Activated CD4-positive, alpha-beta T cell treated with anti-CD3 and anti-CD28 coated beads, Interleukin-2, amount 50 U/mL, for 16 hours (primary cell): Measurements from ENCODE around the gene HEMK1.

Source experiments
- DNase-seq: peaks from one replicate; pipeline ENCODE4 v3.0.0-alpha.2; 2020

Gene HEMK1

DNA sequence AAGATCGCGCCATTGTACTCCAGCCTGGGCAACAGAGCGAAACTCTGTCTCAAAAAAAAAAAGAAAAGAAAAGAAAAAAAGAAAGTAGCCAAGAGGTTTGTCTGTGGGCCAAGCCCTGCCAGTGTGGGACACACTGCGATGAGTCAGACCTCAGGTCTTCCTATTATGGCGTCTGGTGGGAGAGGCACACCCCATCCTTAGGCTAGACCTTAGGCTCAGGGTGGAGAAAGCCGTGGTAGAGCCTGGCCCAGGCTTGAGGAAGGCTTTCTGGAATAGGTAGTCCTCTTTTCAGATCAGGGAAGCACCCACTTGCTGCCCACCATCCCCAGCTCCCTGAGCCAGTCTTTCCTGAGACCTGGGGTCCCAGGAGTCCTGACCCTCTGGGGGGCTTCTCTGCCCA, 6.0 kb downstream of the HEMK1 start:
- no peak for DNase-seq

GRCh38 chr3:50577348-50577747, 8.0 kb downstream of the HEMK1 start:
- no peak for DNase-seq

DNA sequence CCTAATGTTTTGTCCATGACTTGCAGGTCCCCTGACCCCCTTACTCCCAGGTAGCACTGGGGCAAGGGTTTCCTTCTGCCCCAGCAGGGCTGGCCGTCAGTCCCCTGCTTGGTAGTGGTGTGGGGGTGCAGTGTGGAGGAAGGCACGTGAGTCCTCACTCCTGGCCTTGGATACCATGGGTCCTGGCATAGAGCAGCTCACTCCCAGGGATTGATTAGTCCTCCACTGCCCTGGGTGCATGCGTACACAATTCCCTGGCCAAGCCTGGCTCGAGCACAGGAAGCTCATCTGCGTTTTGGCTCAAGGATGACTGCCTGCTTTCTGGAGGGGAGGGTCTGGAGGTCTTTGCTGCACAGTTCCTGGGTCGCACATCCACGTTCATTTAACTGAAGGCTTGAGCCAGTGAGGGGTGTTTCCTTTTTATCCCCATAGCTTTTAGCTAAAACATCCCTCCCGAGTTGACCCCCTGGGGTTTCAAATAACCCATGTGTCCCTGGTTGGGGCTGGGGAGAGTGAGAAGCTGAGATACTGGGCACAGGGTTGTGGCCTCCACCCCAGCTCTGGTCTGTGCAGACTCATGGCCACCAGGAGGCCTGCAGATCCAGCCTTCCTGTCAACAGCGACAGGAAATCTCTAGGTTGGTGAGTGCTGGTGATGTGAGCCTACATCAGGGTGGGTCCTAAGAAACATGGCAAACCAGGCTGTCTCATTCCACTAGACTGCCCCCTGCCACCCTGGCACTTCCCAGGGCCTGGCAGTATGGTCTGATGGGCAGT, 11.5 kb downstream of the HEMK1 start:
- DNase-seq, result no peak

GRCh38 chr3:50581459-50581842, 12.1 kb downstream of the HEMK1 start:
- no peak for DNase-seq

DNA sequence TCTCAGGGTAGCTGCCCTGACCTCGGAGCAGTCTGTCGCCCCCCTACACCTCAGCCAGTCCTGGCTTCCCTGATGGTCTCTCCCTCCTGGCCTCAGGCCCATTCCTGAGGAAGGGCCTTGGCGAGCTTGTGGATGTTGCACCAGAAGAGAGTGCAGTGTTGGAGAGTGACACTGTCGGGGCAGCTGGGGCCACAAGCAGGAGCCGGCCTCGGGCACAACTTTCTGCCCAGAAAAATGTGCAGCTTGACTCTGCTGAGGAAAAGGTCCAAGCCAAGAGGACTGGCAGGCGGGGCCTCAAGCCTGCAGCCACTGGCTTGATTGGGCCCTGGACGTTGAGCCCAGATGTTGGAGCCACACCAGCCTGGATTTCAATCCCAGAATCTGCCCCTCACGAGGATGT, 12.8 kb downstream of the HEMK1 start:
- no peak for DNase-seq

- no peak for DNase-seq
Measured at GRCh38 chr3:50583897-50584296, 14.6 kb downstream of the HEMK1 start.

- DNase-seq, result no peak
Measured at GRCh38 chr3:50584391-50584790, 15.1 kb downstream of the HEMK1 start.

DNA sequence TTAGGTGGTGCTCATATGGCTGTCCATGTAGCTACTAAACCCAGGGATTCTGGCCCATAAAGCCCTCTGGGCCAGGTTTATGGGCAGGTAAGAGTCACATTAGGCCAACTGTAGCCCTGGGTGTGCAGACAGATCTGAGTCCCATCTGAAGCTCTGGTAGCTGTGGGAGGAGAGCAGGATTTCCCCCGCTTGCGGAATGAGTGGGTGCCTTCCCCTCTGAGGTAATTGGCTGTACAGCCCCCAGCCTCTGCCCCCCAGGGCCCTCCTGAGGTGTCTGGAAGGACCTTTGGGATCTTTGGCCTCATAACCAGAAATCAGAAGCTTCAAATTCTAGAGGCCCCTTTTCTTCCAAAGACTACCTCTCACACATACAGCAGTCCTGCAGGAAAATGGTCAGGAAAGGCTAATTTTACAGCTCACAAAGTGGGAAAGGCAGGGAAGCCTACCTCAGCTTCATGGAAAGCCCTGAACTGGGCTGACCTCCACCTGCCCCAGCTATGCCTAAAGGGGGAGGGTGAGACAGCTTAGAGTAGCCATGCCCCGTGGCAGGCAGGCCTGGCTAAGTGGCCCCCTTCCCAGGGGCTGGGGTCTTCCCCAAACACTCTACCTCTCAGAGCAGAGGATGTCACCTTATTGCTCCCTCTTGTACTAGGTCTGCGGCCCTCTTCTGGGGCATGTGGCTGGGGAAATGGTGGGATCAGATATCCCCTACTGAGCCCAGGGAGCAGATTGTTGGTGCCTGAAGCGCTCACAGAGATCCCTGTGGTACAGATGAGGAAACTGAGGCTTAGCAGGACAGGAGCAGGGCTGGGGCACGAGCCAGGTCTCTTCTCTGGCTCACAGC, 16.8 kb downstream of the HEMK1 start:
- no peak for DNase-seq

DNA sequence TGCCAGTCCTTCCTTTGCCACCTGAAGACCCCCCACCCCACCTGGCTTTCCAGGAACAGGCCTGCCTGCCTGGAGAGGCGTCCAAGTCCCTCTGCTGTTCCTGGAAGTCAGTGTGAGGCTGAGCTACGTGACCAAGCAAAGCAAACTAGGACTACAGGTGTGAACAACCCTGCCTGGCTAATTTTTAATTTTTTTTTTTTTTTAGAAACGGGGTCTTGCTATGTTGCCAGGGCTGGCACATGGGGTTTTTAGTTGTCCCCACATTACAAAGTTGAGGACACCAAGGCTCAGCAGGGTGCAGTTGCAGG, 17.4 kb downstream of the HEMK1 start:
- DNase-seq, result no peak

GRCh38 chr3:50587373-50587772, 18.1 kb downstream of the HEMK1 start:
- no peak for DNase-seq

DNA sequence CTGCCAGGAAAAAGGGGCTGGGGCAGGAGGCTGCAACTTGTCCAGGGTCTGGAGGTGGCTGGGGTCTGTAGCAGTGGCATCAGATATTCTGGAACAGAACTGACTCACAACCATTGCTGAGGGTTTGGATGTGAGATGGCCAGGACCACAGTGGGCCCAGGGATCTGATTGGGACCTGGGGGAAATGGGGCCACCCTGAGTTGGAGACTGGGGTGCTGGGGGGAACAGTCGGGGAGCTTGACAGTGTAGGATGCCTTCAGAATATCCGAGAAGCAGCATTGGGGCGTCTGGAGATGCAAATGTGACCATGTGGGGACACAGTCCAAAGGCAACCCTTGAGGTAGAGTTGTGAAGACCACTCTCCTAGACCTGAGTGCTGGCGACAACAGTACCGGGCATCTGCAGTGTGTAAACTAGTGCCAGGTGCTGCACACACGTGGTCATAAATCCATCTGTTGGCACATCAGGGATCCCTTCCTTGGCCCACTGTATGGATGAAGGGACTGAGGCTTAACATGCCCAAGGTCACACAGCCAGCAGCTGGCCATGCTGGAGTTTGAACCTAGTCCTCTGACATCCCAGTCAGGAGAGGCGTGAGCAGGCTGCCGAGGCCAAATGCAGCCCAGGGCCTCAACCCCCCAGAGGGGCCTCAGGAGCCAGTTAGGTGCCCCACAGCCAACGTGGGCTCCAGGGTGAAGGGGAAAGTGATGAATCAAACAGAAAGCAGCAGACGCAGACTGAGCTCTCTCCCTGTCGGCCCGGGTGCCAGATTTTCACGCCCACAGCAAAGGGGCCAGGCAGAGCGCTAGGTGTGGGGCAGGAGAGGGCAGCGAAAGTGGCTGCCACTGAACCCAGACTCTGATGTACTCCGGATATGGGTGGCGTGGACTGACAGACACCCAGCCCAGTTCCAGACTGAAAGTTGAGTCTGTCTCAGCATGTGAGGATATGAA, 18.8 kb downstream of the HEMK1 start:
- DNase-seq, result peak; percentile 93

GRCh38 chr3:50588759-50589433, 19.6 kb downstream of the HEMK1 start:
- DNase-seq, result no peak

GRCh38 chr3:50591196-50591741, 21.9 kb downstream of the HEMK1 start:
- no peak for DNase-seq

GRCh38 chr3:50592568-50592967, 23.2 kb downstream of the HEMK1 start:
- no peak for DNase-seq

DNA sequence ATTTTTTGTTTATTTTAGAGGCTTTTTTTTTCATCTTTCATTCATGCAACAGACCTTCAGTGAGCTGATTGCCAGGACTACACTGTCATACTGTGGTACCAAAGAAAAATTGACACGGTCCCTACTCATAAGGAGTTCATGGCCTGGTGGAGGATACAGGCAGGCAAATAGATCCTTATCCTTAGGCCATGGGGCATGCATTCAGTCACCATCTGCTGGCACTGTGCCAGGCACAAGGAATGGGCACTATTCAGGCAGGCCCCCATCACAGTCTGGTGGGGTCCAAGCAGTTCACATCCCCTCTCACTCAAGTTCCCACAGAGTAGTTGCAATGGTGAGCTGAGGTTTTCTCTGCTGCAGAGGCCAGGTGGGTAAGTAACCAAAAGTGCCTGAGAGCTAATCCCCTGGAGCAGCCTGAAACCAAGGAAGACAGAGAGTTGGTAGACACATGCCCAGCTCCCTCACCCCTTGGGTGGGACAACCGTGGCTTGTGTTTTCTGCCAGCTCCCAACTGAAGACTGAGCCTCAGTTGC, 25.0 kb downstream of the HEMK1 start:
- DNase-seq, result no peak

DNA sequence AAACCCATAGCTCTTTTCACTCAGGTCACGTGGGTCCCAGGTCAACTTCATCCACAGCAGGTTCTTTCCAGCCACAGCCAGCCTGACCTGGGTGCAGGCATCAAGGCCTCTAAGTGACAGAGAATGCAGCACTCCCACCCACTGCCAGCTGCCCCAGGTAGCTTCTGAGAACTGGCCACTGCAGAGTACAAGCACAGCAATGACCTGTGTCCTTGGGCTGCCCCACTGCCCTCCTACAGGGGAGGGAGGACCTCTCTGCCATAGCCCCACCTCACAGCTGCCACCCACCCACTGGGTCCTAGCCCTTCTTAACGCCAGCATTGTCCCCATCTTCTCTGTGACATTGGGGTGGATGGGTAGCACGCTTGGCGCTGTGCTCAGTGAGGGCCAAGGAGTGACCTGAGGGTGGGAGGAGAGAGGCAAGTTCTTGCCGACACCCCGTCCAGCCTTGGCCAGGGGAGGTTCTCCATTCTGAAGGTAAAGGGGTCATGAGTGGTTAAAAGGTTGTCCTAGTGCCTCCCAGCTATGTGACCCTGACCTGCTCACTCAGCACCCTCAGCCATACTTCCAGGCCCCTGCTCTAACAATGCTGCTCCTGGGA, 29.9 kb downstream of the HEMK1 start:
- DNase-seq, result no peak

GRCh38 chr3:50599716-50600118, 30.4 kb downstream of the HEMK1 start:
- DNase-seq, result no peak

DNA sequence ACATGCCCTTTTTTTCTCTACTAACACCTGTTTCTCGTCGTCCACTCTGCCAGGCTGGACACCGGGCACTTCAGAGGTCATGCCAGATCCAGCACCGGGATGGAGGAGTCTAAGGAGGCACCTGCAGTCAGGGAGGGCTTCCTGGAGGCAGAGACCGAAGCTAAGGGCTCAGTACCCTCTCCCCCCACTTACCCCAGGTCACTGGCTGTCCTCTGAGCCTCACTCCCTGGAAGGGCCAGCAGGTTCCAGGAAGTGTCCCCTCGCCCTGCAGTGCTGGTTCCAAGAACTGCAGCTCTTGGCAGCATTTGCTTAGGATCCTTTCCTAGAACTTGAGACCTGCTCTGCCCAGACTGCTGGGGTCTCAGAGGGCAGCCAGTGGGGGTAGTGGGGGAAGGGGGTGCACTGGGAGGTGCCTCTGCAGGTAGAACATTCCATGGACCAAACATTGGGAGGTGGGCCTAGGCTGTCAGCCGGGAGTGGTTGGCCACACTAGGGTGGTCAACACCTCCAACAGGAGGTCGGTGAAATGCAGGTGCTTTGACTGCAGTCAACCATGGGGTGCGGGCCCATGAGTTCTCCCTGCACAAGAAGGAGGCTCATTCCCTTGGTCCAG, 30.9 kb downstream of the HEMK1 start:
- no peak for DNase-seq

DNA sequence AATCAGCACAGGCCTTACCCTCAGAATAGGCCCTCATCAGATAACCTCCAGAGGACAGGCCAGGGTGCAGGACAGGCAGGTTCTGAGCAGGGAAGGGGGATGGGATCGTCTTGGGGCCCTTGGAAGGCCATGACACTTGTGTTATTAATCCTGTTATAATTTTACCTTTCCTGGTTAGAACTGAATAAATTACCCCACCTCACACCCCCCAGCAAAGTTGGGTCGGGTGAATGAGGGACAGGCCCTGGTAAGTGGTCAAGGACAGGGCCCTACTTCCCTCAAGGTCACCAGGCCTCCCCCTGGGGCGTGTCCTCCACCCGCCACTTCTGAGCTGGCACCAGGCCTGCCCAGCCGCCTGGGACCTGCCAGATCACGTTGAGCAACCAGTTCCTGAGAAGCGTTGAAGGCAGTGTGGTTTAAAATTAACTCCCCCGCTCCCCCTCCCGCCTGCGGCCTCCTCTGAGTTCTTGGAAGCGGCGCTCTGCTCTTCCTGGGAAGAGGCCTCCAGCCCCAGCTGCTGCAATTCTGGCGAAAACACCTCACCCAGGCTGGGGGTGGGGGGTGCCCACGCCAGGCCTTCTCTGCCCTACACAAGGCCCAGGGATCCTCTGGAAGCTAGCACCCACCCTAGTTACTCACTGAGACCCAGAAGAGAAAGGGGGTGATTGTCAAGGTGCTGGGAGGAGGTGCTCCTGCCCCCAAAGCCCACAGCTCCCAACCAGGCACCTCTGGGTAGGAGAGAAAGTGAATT, 31.7 kb downstream of the HEMK1 start:
- peak; percentile 96 for DNase-seq

- no peak for DNase-seq
Measured at GRCh38 chr3:50602595-50603191, 33.4 kb downstream of the HEMK1 start.
